ENCODE data around the gene FAM98C. TPM values are rescaled to one million over a fixed set of nuclear protein-coding genes. Genes with fewer than 3 reads are reported as not detected.
"Not testable (repeated sequence)": the region's sequence is repeated elsewhere in the genome, so short reads cannot be mapped to it uniquely, and the experiment has no call there.

Gene FAM98C
- total RNA-seq, 1 donor, result 7.8 TPM

GRCh38 chr19:38360839-38361631 is 41.9 kb upstream of the FAM98C start:
- TF ChIP-seq CTCF (IDR thresholded peaks at IDR 0.05; ENCODE audit: insufficient read depth, low read depth, low read length), result no peak
- no peak for DNase-seq (ENCODE audit: low read depth)
- peak overlapping the region; percentile 73 for H3K4me3 ChIP-seq (ENCODE audit: low read depth, low read length)

GRCh38 chr19:38361633-38362075 is 41.2 kb upstream of the FAM98C start:
- DNase-seq (ENCODE audit: low read depth), result peak; percentile 72
- peak; percentile 9 for TF ChIP-seq CTCF (IDR thresholded peaks at IDR 0.05; ENCODE audit: insufficient read depth, low read depth, low read length)
- peak overlapping the region; percentile 73 for H3K4me3 ChIP-seq (ENCODE audit: low read depth, low read length)

GRCh38 chr19:38362076-38362945 is 40.6 kb upstream of the FAM98C start:
- no peak for TF ChIP-seq CTCF (IDR thresholded peaks at IDR 0.05; ENCODE audit: insufficient read depth, low read depth, low read length)
- peak overlapping the region; percentile 73 for H3K4me3 ChIP-seq (ENCODE audit: low read depth, low read length)
- DNase-seq (ENCODE audit: low read depth), result peak; percentile 54

- not testable (repeated sequence) for DNase-seq (ENCODE audit: low read depth)
- H3K4me3 ChIP-seq (ENCODE audit: low read depth, low read length), result peak overlapping the region; percentile 73
Observed at GRCh38 chr19:38362946-38363688, 39.8 kb upstream of the FAM98C start.

- no peak for DNase-seq (ENCODE audit: low read depth)
- H3K4me3 ChIP-seq (ENCODE audit: low read depth, low read length), result no peak overlapping the region
- no peak for TF ChIP-seq CTCF (IDR thresholded peaks at IDR 0.05; ENCODE audit: insufficient read depth, low read depth, low read length)
Observed at GRCh38 chr19:38367041-38367440, 35.9 kb upstream of the FAM98C start.

- no peak for TF ChIP-seq CTCF (IDR thresholded peaks at IDR 0.05; ENCODE audit: insufficient read depth, low read depth, low read length)
- DNase-seq (ENCODE audit: low read depth), result no peak
- no peak overlapping the region for H3K4me3 ChIP-seq (ENCODE audit: low read depth, low read length)
Observed at GRCh38 chr19:38369584-38369983, 33.3 kb upstream of the FAM98C start.

Data from fibroblast of villous mesenchyme (primary cell).